K562 (cell line): ENCODE data around the gene YARS1. TPM values are rescaled to one million over a fixed set of nuclear protein-coding genes. Genes with fewer than 3 reads are reported as not detected.

Source experiments
- ASH1L ChIP-seq: fragments of 450-650 bp; IDR thresholded peaks from 2 replicates; pipeline ENCODE4 v1.6.1; 2018; ENCODE audit warnings: borderline replicate concordance, mild to moderate bottlenecking, low read depth; ENCODE audit not compliant: partially characterized antibody
- CREB1 ChIP-seq, 2 experiments: sonication (generic) in 1 of 2; formaldehyde crosslinking in 1 of 2; IDR thresholded peaks; 2 replicates each; pipeline versions ENCODE4 v1.6.1 to v1.8.0; 2012 to 2022; ENCODE audit warnings: inconsistent platforms in 1 of 2, mild to moderate bottlenecking in 1 of 2, missing genetic modification reagents in 1 of 2, moderate library complexity in 1 of 2
- E2F3 ChIP-seq: fragments of 250-450 bp; sonication (Bioruptor Pico); IDR thresholded peaks from 2 replicates; pipeline ENCODE4 v1.4.0; 2020; ENCODE audit warnings: mild to moderate bottlenecking
- EP400 ChIP-seq: fragments of 450-650 bp; IDR thresholded peaks from 2 replicates; pipeline ENCODE4 v1.6.1; 2017; ENCODE audit warnings: antibody characterized with exemption, mild to moderate bottlenecking, moderate library complexity
- FOXA3 ChIP-seq, 2 experiments: fragments of 450-650 bp in 1 of 2; sonication (generic) in 1 of 2; formaldehyde crosslinking; IDR thresholded peaks in 1 of 2; conservative IDR thresholded peaks in 1 of 2; 2 replicates each; pipeline versions ENCODE4 v1.4.0 to v1.8.0; 2020 to 2022; ENCODE audit warnings: mild to moderate bottlenecking in 2 of 2, missing genetic modification reagents in 1 of 2
- JUN ChIP-seq, 2 experiments: sonication (generic) in 1 of 2; formaldehyde crosslinking in 1 of 2; IDR thresholded peaks; 2 replicates each; pipeline versions ENCODE4 v1.6.1 to v1.8.0; 2012 to 2022; ENCODE audit warnings: borderline replicate concordance in 2 of 2, mild to moderate bottlenecking in 2 of 2, improper control_type of control experiment in 1 of 2, low read depth in 1 of 2, low read length in 1 of 2, missing genetic modification reagents in 1 of 2
- JUND ChIP-seq, 2 experiments: IDR thresholded peaks; 2 replicates in 1 of 2; 3 replicates in 1 of 2; pipeline ENCODE4 v1.6.1; 2011; ENCODE audit warnings: borderline replicate concordance in 2 of 2, low read depth in 2 of 2, low read length in 2 of 2, improper control_type of control experiment in 1 of 2, missing biosample characterization in 1 of 2, missing genetic modification characterization in 1 of 2, missing genetic modification reagents in 1 of 2
- MIER1 ChIP-seq: fragments of 450-650 bp; IDR thresholded peaks from 2 replicates; pipeline ENCODE4 v1.6.1; 2016; ENCODE audit warnings: antibody characterized with exemption, mild to moderate bottlenecking, low read depth
- MTA1 ChIP-seq: fragments of 450-650 bp; IDR thresholded peaks from 2 replicates; pipeline ENCODE4 v1.6.1; 2017; ENCODE audit warnings: borderline replicate concordance
- SMARCA4 ChIP-seq: fragments of 450-650 bp; IDR thresholded peaks from 2 replicates; pipeline ENCODE4 v1.6.1; 2016
- SP1 ChIP-seq: sonication (generic); formaldehyde crosslinking; IDR thresholded peaks from 2 replicates; pipeline ENCODE4 v1.8.1; 2022; ENCODE audit warnings: mild to moderate bottlenecking, missing genetic modification reagents
- SRF ChIP-seq, 2 experiments: fragments of 250-450, 450-650 bp in 1 of 2; sonication (Bioruptor Pico) in 1 of 2; sonication (generic) in 1 of 2; formaldehyde crosslinking; IDR thresholded peaks; 2 replicates each; pipeline versions ENCODE4 v1.5.0 to v1.5.1; 2020 to 2022; ENCODE audit warnings: mild to moderate bottlenecking in 1 of 2, missing genetic modification reagents in 1 of 2
- SRSF1 ChIP-seq: fragments of 200-400 bp; formaldehyde crosslinking; IDR thresholded peaks from 2 replicates; pipeline ENCODE4 v1.6.1; 2017; ENCODE audit warnings: mild to moderate bottlenecking, low read depth, low read length, moderate library complexity
- STAG1 ChIP-seq: sonication (generic); formaldehyde crosslinking; IDR thresholded peaks from 2 replicates; pipeline ENCODE4 v1.5.0; 2020; ENCODE audit warnings: missing genetic modification reagents, borderline replicate concordance
- TAF9B ChIP-seq: fragments of 450-650 bp; IDR thresholded peaks from 2 replicates; pipeline ENCODE4 v1.6.1; 2018; ENCODE audit warnings: mild to moderate bottlenecking; ENCODE audit not compliant: partially characterized antibody
- THRAP3 ChIP-seq: fragments of 450-650 bp; IDR thresholded peaks from 2 replicates; pipeline ENCODE4 v1.6.1; 2016; ENCODE audit warnings: mild to moderate bottlenecking, inconsistent platforms, borderline replicate concordance
- U2AF2 ChIP-seq: fragments of 200-400 bp; formaldehyde crosslinking; optimal IDR thresholded peaks from 2 replicates; pipeline ENCODE3; 2017; ENCODE audit warnings: low read depth, mild to moderate bottlenecking, low read length
- ZNF12 ChIP-seq: sonication (generic); formaldehyde crosslinking; IDR thresholded peaks from 2 replicates; pipeline ENCODE4 v1.4.0; 2020; ENCODE audit warnings: mild to moderate bottlenecking, missing genetic modification reagents
- ZNF212 ChIP-seq: fragments of 450-650 bp; formaldehyde crosslinking; IDR thresholded peaks from 2 replicates; pipeline ENCODE4 v1.4.0; 2020; ENCODE audit warnings: mild to moderate bottlenecking
- ZNF41 ChIP-seq: fragments of 250-450 bp; sonication (Bioruptor Pico); conservative IDR thresholded peaks from 2 replicates; pipeline ENCODE4 v1.4.0; 2020; ENCODE audit warnings: mild to moderate bottlenecking
- ZNF551 ChIP-seq: fragments of 250-450 bp; sonication (Bioruptor Pico); IDR thresholded peaks from 2 replicates; pipeline ENCODE4 v1.5.0; 2021; ENCODE audit warnings: mild to moderate bottlenecking, moderate library complexity
- ZNF699 ChIP-seq: fragments of 250-450 bp; sonication (Bioruptor Pico); IDR thresholded peaks from 2 replicates; pipeline ENCODE4 v1.8.0; 2021; ENCODE audit warnings: mild to moderate bottlenecking, moderate library complexity; ENCODE audit not compliant: insufficient replicate concordance
- ZZZ3 ChIP-seq: fragments of 450-650 bp; IDR thresholded peaks from 2 replicates; pipeline ENCODE4 v1.6.1; 2016; ENCODE audit warnings: antibody characterized with exemption, mild to moderate bottlenecking, moderate library complexity
- polyA plus RNA-seq, 8 experiments: library from polyadenylated mRNA; depleted of rRNA in 4 of 8; stranded (reverse) in 5 of 8; unstranded in 3 of 8; fragments of >200 nt; fragmentation: Nextera tagmentation in 2 of 8; fragmentation: Illumina TruSeq in 1 of 8; extraction: Ambion mirVana in 2 of 8; extraction: Trizol in 1 of 8; gene quantifications; 2 replicates each; pipeline versions ENCODE4 v1.2.1 to v1.2.3, GENCODE V29; 2011 to 2014; ENCODE audit warnings: inconsistent platforms in 1 of 8, missing spikeins in 1 of 8
- total RNA-seq, 7 experiments: library from RNA; depleted of rRNA in 6 of 7; stranded (reverse); fragments of >200 nt in 6 of 7; fragmentation: Illumina TruSeq in 2 of 7; extraction: Trizol in 2 of 7; gene quantifications; 2 replicates each; pipeline versions ENCODE4 v1.2.1 to v1.2.3, GENCODE V29; 2011 to 2021; ENCODE audit warnings: low replicate concordance in 1 of 7
- TF ChIP-seq, protein P1 (sequence below): sonication (generic); formaldehyde crosslinking; IDR thresholded peaks from 2 replicates; pipeline ENCODE4 v1.8.1; 2023; ENCODE audit warnings: mild to moderate bottlenecking, missing genetic modification reagents, moderate library complexity
- TF ChIP-seq, protein P2 (sequence below): fragments of 250-450 bp; sonication (Bioruptor Pico); IDR thresholded peaks from 2 replicates; pipeline ENCODE4 v1.8.0; 2021; ENCODE audit warnings: moderate library complexity, mild to moderate bottlenecking, inconsistent platforms
- TF ChIP-seq, protein P3 (sequence below): conservative IDR thresholded peaks from 2 replicates; pipeline ENCODE4 v1.6.1; 2011; ENCODE audit warnings: low read depth, mild to moderate bottlenecking, low read length; ENCODE audit not compliant: control insufficient read depth
- TF ChIP-seq, protein P4 (sequence below): sonication (generic); formaldehyde crosslinking; IDR thresholded peaks from 2 replicates; pipeline ENCODE4 v1.9.0; 2022; ENCODE audit warnings: mild to moderate bottlenecking, missing genetic modification reagents

Gene YARS1
- total and polyA plus RNA-seq, 9 of the 15 experiments (the other 6 are each of a cell fraction or from before 2014, with no cell fraction given): 66.2 to 336 (median 201) TPM

DNA sequence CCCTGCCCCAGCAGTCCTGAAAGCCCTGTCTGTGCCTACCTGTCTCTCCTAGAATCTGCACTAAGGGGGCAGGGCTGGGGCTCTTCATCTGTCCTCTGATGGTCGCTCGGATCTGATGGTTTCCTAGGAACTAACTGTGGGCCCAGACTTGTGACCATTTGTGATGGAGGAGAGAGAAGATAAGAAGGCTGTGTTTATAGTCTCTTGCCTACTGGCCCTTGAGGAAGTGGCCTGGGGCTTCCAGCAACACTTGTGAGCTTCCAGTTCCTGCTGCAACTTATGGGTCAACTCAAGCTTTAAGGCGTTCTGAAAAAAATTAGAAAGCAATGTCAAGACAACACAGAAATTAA is 61.4 kb downstream of the YARS1 start (continued):
- TF ChIP-seq JUN (IDR thresholded peaks at IDR 0.05; ENCODE audit: borderline replicate concordance, low read depth, low read length) (no peak), JUN (CRISPR knock-in tag; IDR thresholded peaks at IDR 0.05; ENCODE audit: borderline replicate concordance) (no peak), SRSF1 (no peak), MTA1 (no peak), ZNF41 (CRISPR knock-in tag) (no peak), ZNF12 (CRISPR knock-in tag) (no peak), SRF (CRISPR knock-in tag; IDR thresholded peaks at IDR 0.05) (no peak), SP1 (CRISPR knock-in tag) (no peak), ZNF699 (CRISPR knock-in tag) (no peak), ASH1L (no peak), ZNF212 (CRISPR knock-in tag) (no peak), JUND (IDR thresholded peaks at IDR 0.05; ENCODE audit: borderline replicate concordance, low read depth, low read length) (peak; percentile 63; the same call in 1 of the 2 replicates), JUND (tag; IDR thresholded peaks at IDR 0.05; ENCODE audit: borderline replicate concordance, low read depth, low read length) (peak; percentile 17; the same call in 1 of the 3 replicates), U2AF2 (no peak), ZZZ3 (no peak), STAG1 (CRISPR knock-in tag) (no peak), ZNF551 (CRISPR knock-in tag) (no peak), CREB1 (IDR thresholded peaks at IDR 0.05) (no peak), CREB1 (CRISPR knock-in tag; IDR thresholded peaks at IDR 0.05) (0 out of 2 replicates have a peak, but pooled peaks have one; percentile 38), THRAP3 (no peak), TAF9B (no peak), EP400 (no peak), E2F3 (CRISPR knock-in tag) (no peak), MIER1 (no peak), FOXA3 (CRISPR knock-in tag; conservative IDR thresholded peaks at IDR 0.05 in 1 of 2, IDR thresholded peaks at IDR 0.05 in 1 of 2) (no peak), SMARCA4 (peak; percentile 69; the same call in 1 of the 2 replicates)
- TF ChIP-seq, protein P1, sequence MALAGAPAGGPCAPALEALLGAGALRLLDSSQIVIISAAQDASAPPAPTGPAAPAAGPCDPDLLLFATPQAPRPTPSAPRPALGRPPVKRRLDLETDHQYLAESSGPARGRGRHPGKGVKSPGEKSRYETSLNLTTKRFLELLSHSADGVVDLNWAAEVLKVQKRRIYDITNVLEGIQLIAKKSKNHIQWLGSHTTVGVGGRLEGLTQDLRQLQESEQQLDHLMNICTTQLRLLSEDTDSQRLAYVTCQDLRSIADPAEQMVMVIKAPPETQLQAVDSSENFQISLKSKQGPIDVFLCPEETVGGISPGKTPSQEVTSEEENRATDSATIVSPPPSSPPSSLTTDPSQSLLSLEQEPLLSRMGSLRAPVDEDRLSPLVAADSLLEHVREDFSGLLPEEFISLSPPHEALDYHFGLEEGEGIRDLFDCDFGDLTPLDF: no peak
- TF ChIP-seq, protein P2, sequence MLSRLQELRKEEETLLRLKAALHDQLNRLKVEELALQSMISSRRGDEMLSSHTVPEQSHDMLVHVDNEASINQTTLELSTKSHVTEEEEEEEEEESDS (CRISPR knock-in tag): no peak
- TF ChIP-seq, protein P3, sequence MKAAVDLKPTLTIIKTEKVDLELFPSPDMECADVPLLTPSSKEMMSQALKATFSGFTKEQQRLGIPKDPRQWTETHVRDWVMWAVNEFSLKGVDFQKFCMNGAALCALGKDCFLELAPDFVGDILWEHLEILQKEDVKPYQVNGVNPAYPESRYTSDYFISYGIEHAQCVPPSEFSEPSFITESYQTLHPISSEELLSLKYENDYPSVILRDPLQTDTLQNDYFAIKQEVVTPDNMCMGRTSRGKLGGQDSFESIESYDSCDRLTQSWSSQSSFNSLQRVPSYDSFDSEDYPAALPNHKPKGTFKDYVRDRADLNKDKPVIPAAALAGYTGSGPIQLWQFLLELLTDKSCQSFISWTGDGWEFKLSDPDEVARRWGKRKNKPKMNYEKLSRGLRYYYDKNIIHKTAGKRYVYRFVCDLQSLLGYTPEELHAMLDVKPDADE: no peak
- TF ChIP-seq, protein P4, sequence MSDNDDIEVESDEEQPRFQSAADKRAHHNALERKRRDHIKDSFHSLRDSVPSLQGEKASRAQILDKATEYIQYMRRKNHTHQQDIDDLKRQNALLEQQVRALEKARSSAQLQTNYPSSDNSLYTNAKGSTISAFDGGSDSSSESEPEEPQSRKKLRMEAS (CRISPR knock-in tag): no peak
